ENCODE results near the gene CCDC63.

The CCDC63 gene

GRCh38 chr12:110931315-110931728, 84.5 kb downstream of the CCDC63 start:
- no peak for TF ChIP-seq CTCF (IDR thresholded peaks at IDR 0.05; ENCODE audit: insufficient read depth, low read depth, low read length, missing control alignments)
- no peak for DNase-seq (ENCODE audit: low read depth)
- H3K4me3 ChIP-seq (ENCODE audit: low read depth, low read length): no peak overlapping the region

- H3K4me3 ChIP-seq (ENCODE audit: low read depth, low read length): no peak overlapping the region
- DNase-seq (ENCODE audit: low read depth): no peak
- peak; percentile 20 for TF ChIP-seq CTCF (IDR thresholded peaks at IDR 0.05; ENCODE audit: insufficient read depth, low read depth, low read length, missing control alignments)
These were observed 85.3 kb downstream of the CCDC63 start for GRCh38 chr12:110932046-110932445.

- H3K4me3 ChIP-seq (ENCODE audit: low read depth, low read length): no peak overlapping the region
- TF ChIP-seq CTCF (IDR thresholded peaks at IDR 0.05; ENCODE audit: insufficient read depth, low read depth, low read length, missing control alignments): no peak
- DNase-seq (ENCODE audit: low read depth): no peak
These were observed 86.7 kb downstream of the CCDC63 start for GRCh38 chr12:110933326-110933974.

- no peak overlapping the region for H3K4me3 ChIP-seq (ENCODE audit: low read depth, low read length)
- TF ChIP-seq CTCF (IDR thresholded peaks at IDR 0.05; ENCODE audit: insufficient read depth, low read depth, low read length, missing control alignments): no peak
- no peak for DNase-seq (ENCODE audit: low read depth)
These were observed 87.5 kb downstream of the CCDC63 start for GRCh38 chr12:110934093-110934852.

- H3K4me3 ChIP-seq (ENCODE audit: low read depth, low read length): no peak overlapping the region
- no peak for TF ChIP-seq CTCF (IDR thresholded peaks at IDR 0.05; ENCODE audit: insufficient read depth, low read depth, low read length, missing control alignments)
- no peak for DNase-seq (ENCODE audit: low read depth)
These were observed 88.8 kb downstream of the CCDC63 start for GRCh38 chr12:110935588-110935987.

GRCh38 chr12:110936367-110937103, 89.7 kb downstream of the CCDC63 start:
- H3K4me3 ChIP-seq (ENCODE audit: low read depth, low read length): no peak overlapping the region

More at GRCh38 chr12:110936367-110937103, 89.7 kb downstream of the CCDC63 start:
- TF ChIP-seq CTCF (IDR thresholded peaks at IDR 0.05; ENCODE audit: insufficient read depth, low read depth, low read length, missing control alignments): no peak
- DNase-seq (ENCODE audit: low read depth): no peak
